Cardiac muscle cell (in vitro differentiated cells and primary cell): Measurements from ENCODE around the gene KCNK16. TPM values are rescaled to one million over a fixed set of nuclear protein-coding genes. Genes with fewer than 3 reads are reported as not detected.

ENCODE experiments used
- DNase-seq, 2 donors: peaks; one replicate each; pipeline versions ENCODE4 v3.0.0 to v3.0.0-alpha.2; 2010 to 2017; ENCODE audit warnings: low read depth in 1 of 2, low spot score in 1 of 2
- H3K27ac ChIP-seq: fragments of 200-600 bp; sonication (generic); 2 replicates; pipeline ENCODE4 v1.5.1; 2016
- H3K27me3 ChIP-seq: fragments of 200-600 bp; sonication (generic); 2 replicates; pipeline ENCODE4 v1.6.0; 2016; ENCODE audit warnings: control low read depth
- H3K36me3 ChIP-seq: fragments of 200-600 bp; sonication (generic); 2 replicates; pipeline ENCODE4 v1.5.1; 2016; ENCODE audit warnings: control low read depth
- H3K4me1 ChIP-seq: fragments of 200-600 bp; sonication (generic); 2 replicates; pipeline ENCODE4 v1.8.1; 2017; ENCODE audit warnings: low read depth, mild to moderate bottlenecking, mixed run types
- H3K4me3 ChIP-seq: fragments of 200-600 bp; sonication (generic); 2 replicates; pipeline ENCODE4 v1.5.1; 2016; ENCODE audit warnings: mild to moderate bottlenecking
- H3K9me3 ChIP-seq: fragments of 200-600 bp; sonication (generic); 2 replicates; pipeline ENCODE4 v1.5.1; 2017; ENCODE audit warnings: low read depth, mild to moderate bottlenecking, control low read depth
- polyA plus RNA-seq: library from polyadenylated mRNA; unstranded; fragments of >200 nt; fragmentation: Nextera tagmentation; extraction: Ambion mirVana; gene quantifications from 2 replicates; pipeline ENCODE4 v1.2.1, GENCODE V29; 2016
- total RNA-seq: library from RNA; depleted of rRNA; stranded (reverse); fragments of >200 nt; gene quantifications from 2 replicates; pipeline ENCODE4 v1.2.3, GENCODE V29; 2016
- TF ChIP-seq, protein P1 (sequence below): IDR thresholded peaks from 2 replicates; pipeline ENCODE4 v1.5.1; 2012; ENCODE audit warnings: low read depth, mild to moderate bottlenecking, low read length

Gene KCNK16
- total and polyA plus RNA-seq, 2 experiments from 2014 or later, result not detected

DNA sequence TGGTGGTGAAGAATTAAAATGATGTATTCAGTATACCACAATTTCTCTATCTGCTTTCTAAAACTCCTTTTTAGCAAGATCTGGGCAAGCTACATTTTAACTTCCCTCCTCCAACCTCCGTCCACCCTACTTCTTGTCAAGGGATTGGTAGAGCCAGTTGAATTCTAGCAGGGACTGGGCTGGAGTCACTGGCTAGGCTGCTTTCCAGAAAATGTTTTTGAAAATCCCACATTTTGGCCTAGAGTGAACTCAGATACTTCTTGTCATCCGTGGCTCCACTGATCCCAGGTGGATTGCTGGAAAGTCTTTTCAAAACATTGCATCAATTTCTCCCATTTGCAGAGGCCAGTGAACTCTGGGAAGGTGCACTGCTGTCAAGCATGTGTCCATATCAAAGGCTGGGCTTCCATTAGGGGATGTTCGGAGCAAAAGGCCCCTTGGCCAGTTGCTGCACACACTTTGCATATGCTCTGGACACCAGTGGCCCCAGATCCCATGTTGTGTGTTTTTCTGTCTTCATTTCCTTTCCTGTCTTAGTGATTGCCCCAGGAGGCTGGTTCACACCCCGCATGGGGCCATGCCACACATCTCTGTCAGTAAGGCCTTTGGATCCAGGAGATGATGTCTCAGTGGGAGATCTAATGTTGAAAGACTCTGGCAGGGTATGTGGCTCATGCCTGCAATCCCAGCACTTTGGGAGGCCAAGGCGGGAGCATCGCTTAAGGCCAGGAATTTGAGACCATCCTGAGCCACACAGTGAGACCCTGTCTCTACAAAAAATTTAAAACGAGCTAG is 11.3 kb upstream of the KCNK16 start:
- H3K27ac ChIP-seq, result no peak overlapping the region
- TF ChIP-seq, protein P1, sequence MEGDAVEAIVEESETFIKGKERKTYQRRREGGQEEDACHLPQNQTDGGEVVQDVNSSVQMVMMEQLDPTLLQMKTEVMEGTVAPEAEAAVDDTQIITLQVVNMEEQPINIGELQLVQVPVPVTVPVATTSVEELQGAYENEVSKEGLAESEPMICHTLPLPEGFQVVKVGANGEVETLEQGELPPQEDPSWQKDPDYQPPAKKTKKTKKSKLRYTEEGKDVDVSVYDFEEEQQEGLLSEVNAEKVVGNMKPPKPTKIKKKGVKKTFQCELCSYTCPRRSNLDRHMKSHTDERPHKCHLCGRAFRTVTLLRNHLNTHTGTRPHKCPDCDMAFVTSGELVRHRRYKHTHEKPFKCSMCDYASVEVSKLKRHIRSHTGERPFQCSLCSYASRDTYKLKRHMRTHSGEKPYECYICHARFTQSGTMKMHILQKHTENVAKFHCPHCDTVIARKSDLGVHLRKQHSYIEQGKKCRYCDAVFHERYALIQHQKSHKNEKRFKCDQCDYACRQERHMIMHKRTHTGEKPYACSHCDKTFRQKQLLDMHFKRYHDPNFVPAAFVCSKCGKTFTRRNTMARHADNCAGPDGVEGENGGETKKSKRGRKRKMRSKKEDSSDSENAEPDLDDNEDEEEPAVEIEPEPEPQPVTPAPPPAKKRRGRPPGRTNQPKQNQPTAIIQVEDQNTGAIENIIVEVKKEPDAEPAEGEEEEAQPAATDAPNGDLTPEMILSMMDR, result no peak
- no peaks in the 10 kb centered on the region for H3K9me3 ChIP-seq
- no peak overlapping the region for H3K4me3 ChIP-seq
- no peak for DNase-seq
- peaks cover 3% of the 10 kb centered on the region for H3K4me1 ChIP-seq
- no peaks in the 10 kb centered on the region for H3K36me3 ChIP-seq
- H3K27me3 ChIP-seq, result no peaks in the 10 kb centered on the region

DNA sequence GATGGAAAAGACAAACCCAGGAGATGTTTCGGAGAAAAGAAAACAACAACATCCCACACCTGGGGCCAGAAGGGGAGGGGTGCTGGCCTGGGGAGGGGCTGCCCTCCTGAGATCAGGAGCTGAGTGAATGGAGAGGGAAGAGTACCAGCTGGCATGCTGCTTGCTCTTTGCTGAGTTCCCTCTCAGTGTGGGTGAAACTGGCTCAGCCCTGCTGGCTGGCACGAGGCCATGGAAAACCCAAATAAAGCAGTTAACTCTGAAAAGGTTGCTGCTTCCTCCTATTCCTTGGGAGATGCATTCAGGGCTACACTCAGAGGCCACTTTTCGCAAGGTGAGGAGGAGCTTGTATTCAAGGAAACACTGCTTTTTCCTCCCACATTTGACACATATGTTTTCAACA is 8.0 kb upstream of the KCNK16 start:
- H3K27me3 ChIP-seq, result no peaks in the 10 kb centered on the region
- TF ChIP-seq, protein P1, result no peak
- no peak overlapping the region for H3K27ac ChIP-seq
- no peaks in the 10 kb centered on the region for H3K36me3 ChIP-seq
- no peaks in the 10 kb centered on the region for H3K9me3 ChIP-seq
- H3K4me1 ChIP-seq, result peaks cover 6% of the 10 kb centered on the region
- no peak for DNase-seq
- H3K4me3 ChIP-seq, result no peak overlapping the region

DNA sequence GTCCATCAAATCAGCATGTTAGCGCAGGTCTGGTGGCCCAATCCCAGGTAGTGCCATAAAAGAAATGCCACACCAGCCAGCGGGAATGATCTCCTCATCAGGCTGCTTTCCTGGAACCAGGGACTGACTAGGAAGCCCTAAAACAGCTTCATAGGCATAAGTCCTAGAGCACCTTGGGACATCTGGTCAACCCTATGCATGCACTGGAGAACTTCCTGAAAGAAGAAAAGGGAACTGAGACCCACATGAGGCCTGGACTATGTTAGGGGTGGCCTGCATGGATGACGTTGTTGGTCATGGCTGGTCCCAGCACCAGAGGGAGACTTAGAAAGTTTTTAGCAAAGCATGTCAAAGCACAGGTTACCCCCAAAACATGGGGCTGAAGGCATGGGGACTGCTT is 7.6 kb upstream of the KCNK16 start:
- DNase-seq, result no peak
- no peaks in the 10 kb centered on the region for H3K27me3 ChIP-seq
- no peaks in the 10 kb centered on the region for H3K36me3 ChIP-seq
- peaks cover 6% of the 10 kb centered on the region for H3K4me1 ChIP-seq
- H3K4me3 ChIP-seq, result no peak overlapping the region
- H3K9me3 ChIP-seq, result no peaks in the 10 kb centered on the region
- H3K27ac ChIP-seq, result no peak overlapping the region
- TF ChIP-seq, protein P1, result no peak

DNA sequence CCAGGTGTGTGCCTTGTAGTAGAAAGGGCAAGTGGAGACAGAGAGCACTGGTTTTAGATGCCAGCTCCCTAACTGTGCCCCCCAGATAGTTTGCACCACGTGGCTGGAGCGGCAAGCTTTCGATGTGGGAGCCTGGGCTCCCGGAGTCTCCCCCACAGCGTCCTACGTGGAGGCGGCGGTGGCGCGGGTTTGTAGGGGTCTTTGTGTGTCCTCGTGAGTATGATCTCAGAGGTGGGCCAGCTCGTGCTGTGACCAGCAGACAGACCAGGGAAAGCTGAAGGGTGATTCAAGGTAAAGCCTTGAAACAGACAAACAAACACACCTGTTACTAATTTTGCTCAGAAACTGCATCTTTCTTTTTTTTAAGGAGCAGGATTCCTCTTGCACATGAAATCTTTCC is 5.6 kb upstream of the KCNK16 start:
- no peak overlapping the region for H3K27ac ChIP-seq
- TF ChIP-seq, protein P1, result no peak
- no peaks in the 10 kb centered on the region for H3K36me3 ChIP-seq
- H3K9me3 ChIP-seq, result no peaks in the 10 kb centered on the region
- H3K27me3 ChIP-seq, result no peaks in the 10 kb centered on the region
- DNase-seq, result no peak
- H3K4me3 ChIP-seq, result no peak overlapping the region
- peaks cover 6% of the 10 kb centered on the region for H3K4me1 ChIP-seq

DNA sequence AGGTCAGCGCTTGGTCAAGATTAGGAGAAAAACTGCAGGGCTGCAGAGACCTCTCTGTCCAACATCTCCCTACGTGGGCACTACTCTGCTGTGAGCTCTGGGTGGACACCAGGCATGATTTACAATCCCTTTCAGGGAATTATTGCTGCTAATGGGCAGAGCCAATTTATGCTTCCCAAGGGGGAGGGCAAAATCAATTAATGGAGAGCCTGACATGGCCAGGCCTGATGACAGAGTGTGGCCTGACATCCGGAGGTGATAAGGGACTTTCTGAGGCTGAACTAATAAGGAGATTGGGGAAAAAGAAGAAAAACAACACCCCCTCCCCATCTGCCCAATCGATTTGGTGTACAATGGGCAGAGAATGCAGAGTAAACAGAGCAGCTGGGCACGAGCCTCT is 5.0 kb upstream of the KCNK16 start:
- no peak overlapping the region for H3K27ac ChIP-seq
- no peaks in the 10 kb centered on the region for H3K27me3 ChIP-seq

More for the DNA sequence above, 5.0 kb upstream of the KCNK16 start:
- H3K9me3 ChIP-seq, result no peaks in the 10 kb centered on the region
- DNase-seq, result no peak
- peaks cover 6% of the 10 kb centered on the region for H3K4me1 ChIP-seq
- TF ChIP-seq, protein P1, result no peak
- no peaks in the 10 kb centered on the region for H3K36me3 ChIP-seq
- H3K4me3 ChIP-seq, result no peak overlapping the region
